Tibial nerve (tissue), 3 donors: Measurements from ENCODE around the gene GIPC3.

Experiments used
- POLR2A ChIP-seq, 2 donors: fragments of 450-650 bp; IDR thresholded peaks; one replicate each; pipeline ENCODE4 v1.6.1; 2017; ENCODE audit warnings: antibody characterized with exemption in 2 of 2, mild to moderate bottlenecking in 2 of 2, moderate library complexity in 2 of 2
- TF ChIP-seq, protein P1 (sequence below), 5 experiments: fragments of 200-600 bp in 3 of 5; fragments of 450-650 bp in 2 of 5; sonication (generic) in 3 of 5; IDR thresholded peaks; one replicate each; pipeline ENCODE4 v1.5.1; 2016 to 2019; ENCODE audit warnings: antibody characterized with exemption in 5 of 5, mild to moderate bottlenecking in 3 of 5, moderate library complexity in 2 of 5

- TF ChIP-seq, protein P1, sequence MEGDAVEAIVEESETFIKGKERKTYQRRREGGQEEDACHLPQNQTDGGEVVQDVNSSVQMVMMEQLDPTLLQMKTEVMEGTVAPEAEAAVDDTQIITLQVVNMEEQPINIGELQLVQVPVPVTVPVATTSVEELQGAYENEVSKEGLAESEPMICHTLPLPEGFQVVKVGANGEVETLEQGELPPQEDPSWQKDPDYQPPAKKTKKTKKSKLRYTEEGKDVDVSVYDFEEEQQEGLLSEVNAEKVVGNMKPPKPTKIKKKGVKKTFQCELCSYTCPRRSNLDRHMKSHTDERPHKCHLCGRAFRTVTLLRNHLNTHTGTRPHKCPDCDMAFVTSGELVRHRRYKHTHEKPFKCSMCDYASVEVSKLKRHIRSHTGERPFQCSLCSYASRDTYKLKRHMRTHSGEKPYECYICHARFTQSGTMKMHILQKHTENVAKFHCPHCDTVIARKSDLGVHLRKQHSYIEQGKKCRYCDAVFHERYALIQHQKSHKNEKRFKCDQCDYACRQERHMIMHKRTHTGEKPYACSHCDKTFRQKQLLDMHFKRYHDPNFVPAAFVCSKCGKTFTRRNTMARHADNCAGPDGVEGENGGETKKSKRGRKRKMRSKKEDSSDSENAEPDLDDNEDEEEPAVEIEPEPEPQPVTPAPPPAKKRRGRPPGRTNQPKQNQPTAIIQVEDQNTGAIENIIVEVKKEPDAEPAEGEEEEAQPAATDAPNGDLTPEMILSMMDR (IDR thresholded peaks at IDR 0.05): no peak
- TF ChIP-seq POLR2A (IDR thresholded peaks at IDR 0.05): no peak
Observed at GRCh38 chr19:3573162-3573857, 12.0 kb upstream of the GIPC3 start.
